ENCODE data around the gene ZSCAN18.

- TF ChIP-seq CTCF (IDR thresholded peaks at IDR 0.05) (no peak), EZH2 (IDR thresholded peaks at IDR 0.05; ENCODE audit: borderline replicate concordance, insufficient read depth, low read depth, low read length, poor library complexity, severe bottlenecking) (no peak)
These were observed 50.4 kb downstream of the ZSCAN18 start for GRCh38 chr19:58047672-58048071.
